HG02798 (cell line): ENCODE data around the gene IKZF3.
"Not testable (repeated sequence)": the region's sequence is repeated elsewhere in the genome, so short reads cannot be mapped to it uniquely, and the experiment has no call there.

ENCODE experiments used
- ATAC-seq: cut with Tn5 transposase; IDR thresholded peaks from one replicate; pipeline ENCODE4 v1.9.1; 2021; ENCODE audit warnings: mild to moderate bottlenecking; ENCODE audit not compliant: unreplicated experiment, poor library complexity

Gene IKZF3

GRCh38 chr17:39863244-39863917, 731 bp downstream of the IKZF3 start:
- ATAC-seq = no peak

GRCh38 chr17:39861235-39861634, 2.9 kb downstream of the IKZF3 start:
- no peak for ATAC-seq

GRCh38 chr17:39855911-39856649, 8.0 kb downstream of the IKZF3 start:
- not testable (repeated sequence) for ATAC-seq

GRCh38 chr17:39854909-39855308, 9.2 kb downstream of the IKZF3 start:
- ATAC-seq = no peak

GRCh38 chr17:39852239-39852638, 11.9 kb downstream of the IKZF3 start:
- no peak for ATAC-seq

- ATAC-seq = not testable (repeated sequence)
Observed at GRCh38 chr17:39850186-39850585, 13.9 kb downstream of the IKZF3 start.

- no peak for ATAC-seq
Observed at GRCh38 chr17:39848600-39848999, 15.5 kb downstream of the IKZF3 start.

- ATAC-seq = no peak
Observed at GRCh38 chr17:39846205-39846604, 17.9 kb downstream of the IKZF3 start.

- ATAC-seq = no peak
Observed at GRCh38 chr17:39845052-39845846, 18.9 kb downstream of the IKZF3 start.

GRCh38 chr17:39841134-39841683, 22.9 kb downstream of the IKZF3 start:
- no peak for ATAC-seq

- no peak for ATAC-seq
Observed at GRCh38 chr17:39838784-39839183, 25.3 kb downstream of the IKZF3 start.

GRCh38 chr17:39838057-39838456, 26.1 kb downstream of the IKZF3 start:
- ATAC-seq = no peak

- no peak for ATAC-seq
Observed at GRCh38 chr17:39836117-39836516, 28.0 kb downstream of the IKZF3 start.

- ATAC-seq = no peak
Observed at GRCh38 chr17:39835038-39835786, 28.9 kb downstream of the IKZF3 start.

GRCh38 chr17:39834017-39834416, 30.1 kb downstream of the IKZF3 start:
- ATAC-seq = no peak

GRCh38 chr17:39831588-39831987, 32.5 kb downstream of the IKZF3 start:
- ATAC-seq = no peak

GRCh38 chr17:39828443-39828842, 35.7 kb downstream of the IKZF3 start:
- no peak for ATAC-seq

- no peak for ATAC-seq
Observed at GRCh38 chr17:39826334-39826733, 37.8 kb downstream of the IKZF3 start.

- no peak for ATAC-seq
Observed at GRCh38 chr17:39823407-39824054, 40.6 kb downstream of the IKZF3 start.

GRCh38 chr17:39822051-39822451, 42.1 kb downstream of the IKZF3 start:
- no peak for ATAC-seq
